Tibial artery (tissue), 4 donors: ENCODE measurements around the gene ZFPM1.

ENCODE experiments used
- DNase-seq, 2 donors: peaks; one replicate each; pipeline ENCODE4 v3.0.0-alpha.2; 2019
- H3K27ac ChIP-seq, 2 donors: fragments of 200-600 bp; sonication (generic) in 1 of 2; 1 replicate in 1 of 2; 2 replicates in 1 of 2; pipeline ENCODE4 v1.5.1; 2018 to 2019; ENCODE audit warnings: mild to moderate bottlenecking in 1 of 2
- H3K27me3 ChIP-seq, 2 donors: fragments of 200-600 bp; sonication (generic) in 1 of 2; one replicate each; pipeline versions ENCODE4 v1.5.1 to v1.6.0; 2016 to 2019
- H3K36me3 ChIP-seq, 3 donors: fragments of 200-600 bp; sonication (generic) in 2 of 3; one replicate each; pipeline ENCODE4 v1.5.1; 2016 to 2019; ENCODE audit warnings: mild to moderate bottlenecking in 2 of 3
- H3K4me1 ChIP-seq, 4 donors: fragments of 200-600 bp; sonication (generic) in 2 of 4; 1 replicate in 3 of 4; 2 replicates in 1 of 4; pipeline ENCODE4 v1.5.1; 2016 to 2019
- H3K4me3 ChIP-seq, 2 donors: fragments of 200-600 bp; sonication (generic) in 1 of 2; 1 replicate in 1 of 2; 2 replicates in 1 of 2; pipeline ENCODE4 v1.5.1; 2018 to 2019; ENCODE audit warnings: mild to moderate bottlenecking in 2 of 2
- H3K9me3 ChIP-seq, 3 donors: fragments of 200-600 bp; sonication (generic) in 1 of 3; one replicate each; pipeline ENCODE4 v1.5.1; 2016 to 2019
- CTCF ChIP-seq, 2 experiments: fragments of 200-600 bp in 1 of 2; fragments of 450-650 bp in 1 of 2; IDR thresholded peaks; one replicate each; pipeline ENCODE4 v1.5.1; 2017 to 2019; ENCODE audit warnings: antibody characterized with exemption in 2 of 2, mild to moderate bottlenecking in 1 of 2, moderate library complexity in 1 of 2
- intact Hi-C: fragments of 100-400 bp; cut with DNase I; formaldehyde crosslinking; loops from one replicate; pipeline ENCODE4 v1.15.0; 2023; ENCODE audit warnings: low total_unique reads

Gene ZFPM1

GRCh38 chr16:88475037-88475436 is 22.0 kb downstream of the ZFPM1 start:
- Histone ChIP-seq H3K36me3 (no peaks in the 10 kb centered on the region), H3K4me3 (no peak overlapping the region), H3K9me3 (no peaks in the 10 kb centered on the region), H3K27me3 (peaks cover 0 to 7% of the 10 kb centered on the region in 2 donors), H3K27ac (no peak overlapping the region), H3K4me1 (no peaks in the 10 kb centered on the region)
- TF ChIP-seq CTCF (IDR thresholded peaks at IDR 0.05), result no peak
- no peak for DNase-seq
- intact Hi-C loops, result no loop called here

DNA sequence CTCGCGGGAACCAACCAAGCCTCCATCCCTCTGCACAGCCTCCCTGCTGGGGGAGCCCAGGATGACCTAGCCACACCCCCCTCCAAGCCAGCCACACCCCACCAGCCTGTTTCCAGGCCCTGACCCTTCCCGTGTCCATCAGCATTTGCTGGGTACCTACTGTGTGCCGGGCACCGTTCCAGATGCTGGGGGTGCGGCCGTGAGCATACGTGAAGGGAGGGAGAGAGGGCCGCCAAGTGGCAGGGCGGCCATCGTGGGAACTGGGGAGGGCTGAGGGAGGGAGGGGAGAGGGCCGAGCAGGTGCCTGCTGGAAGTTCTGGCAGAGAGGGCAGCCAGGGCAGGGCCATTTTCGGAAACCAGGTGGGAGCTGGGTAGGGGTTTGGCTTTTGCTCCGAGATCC is 23.1 kb downstream of the ZFPM1 start:
- no peak for TF ChIP-seq CTCF (IDR thresholded peaks at IDR 0.05)
- Histone ChIP-seq H3K36me3 (no peaks in the 10 kb centered on the region), H3K9me3 (no peaks in the 10 kb centered on the region), H3K27me3 (peaks cover 0 to 9% of the 10 kb centered on the region in 2 donors), H3K4me1 (no peaks in the 10 kb centered on the region), H3K4me3 (no peak overlapping the region), H3K27ac (no peak overlapping the region)
- DNase-seq, result no peak
- intact Hi-C loops, result no loop called here

GRCh38 chr16:88476817-88477397 is 23.8 kb downstream of the ZFPM1 start:
- H3K27ac ChIP-seq, result no peak overlapping the region

DNA sequence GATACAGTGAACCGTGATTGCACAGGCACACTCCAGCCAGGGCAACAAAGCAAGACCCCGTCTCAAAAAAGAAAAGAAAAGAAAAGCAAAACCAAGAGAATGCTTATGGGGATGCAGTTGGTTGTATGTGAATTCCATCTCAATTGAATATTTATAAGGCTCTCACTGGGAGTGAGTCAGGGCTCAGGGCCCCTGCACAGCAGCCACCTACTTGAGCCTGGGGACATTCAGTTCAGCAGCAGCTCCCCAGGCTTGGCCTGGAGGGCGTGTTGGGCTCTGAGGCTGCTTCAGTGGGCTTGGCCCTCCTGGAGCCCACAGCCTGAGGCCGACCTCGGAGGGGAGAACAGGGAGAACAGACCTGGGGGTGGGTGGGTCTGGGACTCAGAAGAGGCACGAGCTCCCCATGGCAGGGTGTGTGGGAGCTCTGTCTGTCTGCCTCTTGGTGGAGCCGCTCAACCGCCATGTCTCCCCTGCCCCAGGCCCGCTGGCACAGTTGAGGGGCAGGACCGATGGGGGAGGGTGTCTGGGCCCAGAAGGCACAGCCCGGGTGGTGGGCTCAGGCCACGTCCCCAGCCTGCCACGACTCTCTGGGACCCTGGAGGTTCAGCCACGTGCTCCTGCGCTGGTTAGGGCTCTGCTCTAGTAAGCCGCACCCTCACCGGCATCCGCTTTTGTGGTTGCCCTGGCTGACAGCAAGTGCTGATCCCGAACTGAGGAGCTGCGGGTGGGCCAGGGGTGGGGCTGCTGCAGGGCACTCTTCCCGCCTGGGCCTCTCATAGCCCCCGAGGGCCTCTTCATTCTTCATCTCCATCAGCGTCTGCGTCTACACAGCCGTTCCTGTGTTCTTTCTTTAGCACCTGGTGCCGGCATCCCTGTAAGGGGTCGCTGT is 24.8 kb downstream of the ZFPM1 start:
- Histone ChIP-seq H3K36me3 (no peaks in the 10 kb centered on the region), H3K9me3 (no peaks in the 10 kb centered on the region), H3K4me1 (no peaks in the 10 kb centered on the region), H3K4me3 (no peak overlapping the region), H3K27me3 (peaks cover 0 to 15% of the 10 kb centered on the region in 2 donors), H3K27ac (no peak overlapping the region)
- no peak for TF ChIP-seq CTCF (IDR thresholded peaks at IDR 0.05)
- DNase-seq, result no peak
- intact Hi-C loops, result no loop called here

More at GRCh38 chr16:88476817-88477397, 23.8 kb downstream of the ZFPM1 start:
- Histone ChIP-seq H3K36me3 (no peaks in the 10 kb centered on the region), H3K4me3 (no peak overlapping the region), H3K9me3 (no peaks in the 10 kb centered on the region), H3K27me3 (peaks cover 0 to 9% of the 10 kb centered on the region in 2 donors), H3K4me1 (no peaks in the 10 kb centered on the region)
- intact Hi-C loops, result no loop called here
- no peak for DNase-seq
- TF ChIP-seq CTCF (IDR thresholded peaks at IDR 0.05), result no peak

GRCh38 chr16:88478889-88479792 is 26.1 kb downstream of the ZFPM1 start:
- intact Hi-C loops, result no loop called here
- Histone ChIP-seq H3K36me3 (no peaks in the 10 kb centered on the region), H3K27me3 (peaks cover 0 to 16% of the 10 kb centered on the region in 2 donors), H3K27ac (no peak overlapping the region), H3K4me1 (no peaks in the 10 kb centered on the region), H3K4me3 (no peak overlapping the region), H3K9me3 (no peaks in the 10 kb centered on the region)
- no peak for DNase-seq
- no peak for TF ChIP-seq CTCF (IDR thresholded peaks at IDR 0.05)
